IPS-18c (cell line): Measurements from ENCODE around the gene PLXNA4.

Experiments used
- H3K4me3 ChIP-seq: 2 replicates; pipeline ENCODE4 v1.7.0; 2013; ENCODE audit warnings: low read depth, mild to moderate bottlenecking, low read length, moderate library complexity; ENCODE audit not compliant: insufficient read depth
- H3K9me3 ChIP-seq: one replicate; pipeline ENCODE4 v1.6.1; 2013; ENCODE audit warnings: mild to moderate bottlenecking, low read length, moderate library complexity; ENCODE audit not compliant: control insufficient read depth, insufficient read depth

Gene PLXNA4

GRCh38 chr7:132328047-132328620 is 248.1 kb downstream of the PLXNA4 start:
- H3K9me3 ChIP-seq, result no peaks in the 10 kb centered on the region

GRCh38 chr7:132326878-132327589 is 249.2 kb downstream of the PLXNA4 start:
- Histone ChIP-seq H3K9me3 (no peaks in the 10 kb centered on the region), H3K4me3 (no peak overlapping the region)

More at GRCh38 chr7:132328047-132328620, 248.1 kb downstream of the PLXNA4 start:
- no peak overlapping the region for H3K4me3 ChIP-seq

GRCh38 chr7:132322970-132323369 is 253.3 kb downstream of the PLXNA4 start:
- H3K4me3 ChIP-seq, result no peak overlapping the region

GRCh38 chr7:132321387-132321786 is 254.9 kb downstream of the PLXNA4 start:
- no peaks in the 10 kb centered on the region for H3K9me3 ChIP-seq

More at GRCh38 chr7:132322970-132323369, 253.3 kb downstream of the PLXNA4 start:
- H3K9me3 ChIP-seq, result no peaks in the 10 kb centered on the region

GRCh38 chr7:132319481-132319880 is 256.8 kb downstream of the PLXNA4 start:
- Histone ChIP-seq H3K4me3 (no peak overlapping the region), H3K9me3 (no peaks in the 10 kb centered on the region)

More at GRCh38 chr7:132321387-132321786, 254.9 kb downstream of the PLXNA4 start:
- H3K4me3 ChIP-seq, result no peak overlapping the region

GRCh38 chr7:132318352-132319318 is 257.6 kb downstream of the PLXNA4 start:
- Histone ChIP-seq H3K4me3 (no peak overlapping the region), H3K9me3 (no peaks in the 10 kb centered on the region)

GRCh38 chr7:132317701-132318351 is 258.4 kb downstream of the PLXNA4 start:
- H3K4me3 ChIP-seq, result no peak overlapping the region
- H3K9me3 ChIP-seq, result no peaks in the 10 kb centered on the region

GRCh38 chr7:132312531-132313055 is 263.7 kb downstream of the PLXNA4 start:
- Histone ChIP-seq H3K9me3 (no peaks in the 10 kb centered on the region), H3K4me3 (no peak overlapping the region)

- H3K4me3 ChIP-seq, result no peak overlapping the region
- H3K9me3 ChIP-seq, result no peaks in the 10 kb centered on the region
These were observed 264.5 kb downstream of the PLXNA4 start for GRCh38 chr7:132311733-132312132.

GRCh38 chr7:132309102-132309805 is 267.0 kb downstream of the PLXNA4 start:
- no peak overlapping the region for H3K4me3 ChIP-seq
- no peaks in the 10 kb centered on the region for H3K9me3 ChIP-seq

GRCh38 chr7:132307465-132307864 is 268.8 kb downstream of the PLXNA4 start:
- no peaks in the 10 kb centered on the region for H3K9me3 ChIP-seq
- H3K4me3 ChIP-seq, result no peak overlapping the region

GRCh38 chr7:132300599-132301277 is 275.5 kb downstream of the PLXNA4 start:
- H3K4me3 ChIP-seq, result no peak overlapping the region
- H3K9me3 ChIP-seq, result no peaks in the 10 kb centered on the region

- H3K9me3 ChIP-seq, result no peaks in the 10 kb centered on the region
- no peak overlapping the region for H3K4me3 ChIP-seq
These were observed 277.5 kb downstream of the PLXNA4 start for GRCh38 chr7:132298790-132299189.

- Histone ChIP-seq H3K9me3 (no peaks in the 10 kb centered on the region), H3K4me3 (no peak overlapping the region)
These were observed 279.4 kb downstream of the PLXNA4 start for GRCh38 chr7:132296820-132297219.

GRCh38 chr7:132295175-132295574 is 281.1 kb downstream of the PLXNA4 start:
- Histone ChIP-seq H3K4me3 (no peak overlapping the region), H3K9me3 (no peaks in the 10 kb centered on the region)

- Histone ChIP-seq H3K9me3 (no peaks in the 10 kb centered on the region), H3K4me3 (no peak overlapping the region)
These were observed 283.5 kb downstream of the PLXNA4 start for GRCh38 chr7:132292803-132293202.
